Colonic mucosa (tissue), 4 donors: ENCODE measurements around the gene HES3. TPM values are rescaled to one million over a fixed set of nuclear protein-coding genes. Genes with fewer than 3 reads are reported as not detected.

Experiments used
- DNase-seq: peaks from one replicate; pipeline ENCODE4 v3.0.0-alpha.2; 2020
- H3K27ac ChIP-seq: fragments of 200-600 bp; one replicate; pipeline ENCODE4 v1.8.0; 2021
- H3K27me3 ChIP-seq: fragments of 200-600 bp; one replicate; pipeline ENCODE4 v1.8.0; 2021
- H3K36me3 ChIP-seq: fragments of 200-600 bp; one replicate; pipeline ENCODE4 v1.8.0; 2021
- H3K4me1 ChIP-seq: fragments of 200-600 bp; one replicate; pipeline ENCODE4 v1.8.0; 2021; ENCODE audit warnings: mild to moderate bottlenecking
- H3K4me3 ChIP-seq: fragments of 200-600 bp; one replicate; pipeline ENCODE4 v1.8.0; 2021
- H3K9ac ChIP-seq, 2 donors: one replicate each; pipeline ENCODE4 v1.7.0; 2013; ENCODE audit warnings: control low read depth in 2 of 2, low read depth in 2 of 2, low read length in 2 of 2
- H3K9me3 ChIP-seq: fragments of 200-600 bp; one replicate; pipeline ENCODE4 v1.8.0; 2021
- CTCF ChIP-seq: fragments of 200-600 bp; IDR thresholded peaks from one replicate; pipeline ENCODE4 v1.8.0; 2022; ENCODE audit warnings: antibody characterized with exemption, mild to moderate bottlenecking
- intact Hi-C: fragments of 100-400 bp; cut with DNase I; formaldehyde crosslinking; loops from one replicate; pipeline ENCODE4 v1.14.1; 2022
- total RNA-seq, 2 donors: library from RNA; stranded (reverse); fragmentation: NEBNext Ultra II Directional in 1 of 2; extraction: Animal tissue kit (Norgen Biotek cat#: 25700) in 1 of 2; gene quantifications; one replicate each; pipeline ENCODE4 v1.2.1, GENCODE V29; 2021
- donor health status: healthy.
- donor health status: DM: no; HTN: no; CAD: no.
- donor health status: DM: no; HTN: no; CAD: no.

HES3 gene
- total RNA-seq, 2 donors from 2014 or later = not detected

DNA sequence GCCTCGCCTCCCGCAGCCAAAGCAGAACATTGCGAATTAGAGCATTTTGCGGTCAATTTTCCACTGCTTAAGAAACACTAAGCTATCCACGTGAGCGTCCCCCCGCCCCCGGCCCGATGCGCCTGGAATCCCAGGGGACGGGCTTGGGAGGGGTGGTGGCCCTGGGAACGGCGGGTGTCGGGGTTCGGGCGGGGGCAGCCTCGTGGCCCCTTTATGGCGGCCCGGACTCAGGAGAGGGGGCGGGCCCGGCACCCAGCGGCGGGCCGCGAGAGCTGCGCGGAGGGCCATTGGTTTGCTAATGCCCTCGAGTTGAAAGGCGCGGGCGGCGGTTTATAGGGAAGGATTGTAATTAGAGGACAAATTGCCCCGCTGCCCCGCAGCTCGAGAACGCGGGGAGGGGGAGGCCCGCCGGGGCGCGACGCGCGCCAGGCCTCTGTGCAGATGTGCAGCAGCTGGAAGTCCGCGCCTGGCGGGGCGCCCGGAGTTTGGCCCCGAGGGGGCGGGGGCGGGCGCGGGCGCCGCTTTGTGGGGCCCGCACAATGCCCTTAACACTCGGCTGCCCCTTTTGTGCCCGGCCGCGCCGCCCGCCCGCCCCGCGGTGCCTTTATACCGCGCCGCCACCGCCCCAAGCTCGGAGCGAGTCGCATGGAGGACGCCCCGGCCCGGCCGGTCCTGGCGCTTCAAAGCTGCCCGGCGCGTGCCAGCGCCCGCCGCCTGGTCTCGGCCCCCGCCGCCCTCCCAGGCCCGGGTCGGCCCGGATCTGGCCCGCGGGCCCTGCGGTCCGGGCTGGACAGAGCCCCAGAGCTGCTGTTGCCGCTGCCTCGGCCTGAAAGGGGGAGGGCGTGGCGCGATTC lies 1.9 kb upstream of the HES3 start:
- peaks cover 66% of the 10 kb centered on the region for H3K27me3 ChIP-seq
- no peaks in the 10 kb centered on the region for H3K9me3 ChIP-seq
- no peak overlapping the region for H3K4me3 ChIP-seq
- H3K36me3 ChIP-seq = no peaks in the 10 kb centered on the region
- no peak for DNase-seq
- intact Hi-C loops = no loop called here
- no peak overlapping the region for H3K27ac ChIP-seq
- TF ChIP-seq CTCF = no peak
- H3K4me1 ChIP-seq = peaks cover 20% of the 10 kb centered on the region
- no peak overlapping the region for H3K9ac ChIP-seq

DNA sequence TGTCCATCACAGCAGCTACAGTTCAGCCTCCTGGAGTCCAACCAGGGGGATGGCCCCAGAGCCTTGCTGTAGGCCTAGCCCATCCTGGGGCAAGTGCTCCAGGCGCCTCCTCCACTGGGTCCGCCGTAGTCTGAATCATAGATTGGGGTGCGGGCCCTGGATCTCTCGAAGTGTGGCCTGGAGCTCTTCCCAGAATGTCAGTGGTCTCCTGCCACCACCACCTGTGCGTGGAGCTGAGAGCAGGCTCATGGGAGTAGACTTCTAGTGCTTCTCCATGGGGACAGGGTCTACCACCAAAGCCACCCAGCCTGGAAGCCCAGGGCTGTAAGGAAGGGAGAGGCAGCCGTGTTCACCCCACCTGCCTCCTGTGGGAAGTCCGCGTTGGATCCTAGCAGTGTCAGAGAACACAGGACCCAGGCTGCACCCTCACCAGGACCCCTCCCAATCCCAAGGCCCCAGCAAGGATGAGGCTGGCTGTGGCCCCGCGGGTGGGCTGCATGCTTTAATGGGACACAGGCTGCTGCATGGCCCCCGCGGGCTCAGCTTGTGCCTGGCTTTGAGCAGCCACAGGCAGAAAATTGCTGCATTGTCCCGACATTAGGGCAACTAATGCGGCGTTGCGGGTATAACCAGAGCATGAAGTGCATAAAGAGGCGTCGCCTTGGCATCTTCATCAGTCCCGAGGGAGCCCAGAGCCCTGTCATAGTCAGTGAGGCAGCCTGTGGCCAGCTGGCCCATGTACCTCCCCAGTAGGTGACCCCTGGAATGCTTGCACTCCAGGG lies 735 bp upstream of the HES3 start:
- Histone ChIP-seq H3K9me3 (no peaks in the 10 kb centered on the region), H3K9ac (no peak overlapping the region), H3K4me1 (peaks cover 20% of the 10 kb centered on the region), H3K36me3 (no peaks in the 10 kb centered on the region), H3K27me3 (peaks cover 67% of the 10 kb centered on the region), H3K4me3 (no peak overlapping the region), H3K27ac (no peak overlapping the region)
- no peak for TF ChIP-seq CTCF
- intact Hi-C loops = no loop called here
- no peak for DNase-seq

DNA sequence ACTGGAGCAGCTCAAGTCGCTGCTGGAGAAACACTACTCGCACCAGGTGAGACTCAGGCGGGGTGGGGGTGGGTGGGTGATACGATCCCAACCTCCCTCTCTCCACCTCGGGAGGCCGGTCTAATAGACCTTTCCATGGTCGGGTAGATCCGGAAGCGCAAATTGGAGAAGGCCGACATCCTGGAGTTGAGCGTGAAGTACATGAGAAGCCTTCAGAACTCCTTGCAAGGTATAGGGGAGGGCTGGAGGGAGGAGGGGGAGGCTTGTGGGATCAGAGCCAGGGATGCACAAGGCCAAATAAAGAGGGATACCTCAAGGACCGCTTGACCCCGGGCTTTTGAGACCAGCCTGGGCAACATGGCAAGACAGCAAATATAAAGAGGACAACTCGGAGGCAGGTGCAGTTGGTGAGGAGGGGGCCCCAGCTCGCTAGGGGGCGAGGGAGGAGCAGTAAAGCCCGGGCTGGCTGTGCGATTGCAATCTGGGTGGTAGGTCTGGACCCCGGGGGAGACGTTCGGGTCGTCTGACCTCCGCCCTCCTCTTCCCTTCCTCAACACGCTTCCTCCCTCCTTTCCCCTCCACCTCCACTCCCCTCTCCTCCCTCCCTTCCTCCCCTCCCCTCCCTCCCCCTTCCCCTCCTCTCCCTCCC lies 546 bp downstream of the HES3 start:
- Histone ChIP-seq H3K36me3 (no peaks in the 10 kb centered on the region), H3K4me3 (no peak overlapping the region), H3K27ac (no peak overlapping the region), H3K4me1 (peaks cover 23% of the 10 kb centered on the region), H3K9ac (no peak overlapping the region), H3K9me3 (no peaks in the 10 kb centered on the region), H3K27me3 (peaks cover 76% of the 10 kb centered on the region)
- intact Hi-C loops = loop anchor here (2.0 to 5.0 kb wide), 4 partner anchors 38 to 190 kb away; no protein-coding TSS in a partner anchor
- no peak for TF ChIP-seq CTCF
- no peak for DNase-seq

GRCh38 chr1:6245086-6245868 lies 1.3 kb downstream of the HES3 start:
- Histone ChIP-seq H3K9ac (peak overlapping the region in 1 of 2 donors; percentile 43), H3K9me3 (no peaks in the 10 kb centered on the region), H3K36me3 (no peaks in the 10 kb centered on the region), H3K27me3 (peaks cover 75% of the 10 kb centered on the region), H3K27ac (no peak overlapping the region), H3K4me3 (peak overlapping the region; percentile 3), H3K4me1 (peaks cover 23% of the 10 kb centered on the region)
- intact Hi-C loops = loop anchor here (2.0 to 5.0 kb wide), 4 partner anchors 37 to 190 kb away; no protein-coding TSS in a partner anchor
- peak; percentile 79 for DNase-seq
- peak; percentile 65 for TF ChIP-seq CTCF
